Activated CD8-positive, alpha-beta T cell treated with anti-CD3 and anti-CD28 coated beads for 36 hours (primary cell): ENCODE measurements around the gene KRTAP12-2. TPM values are rescaled to one million over a fixed set of nuclear protein-coding genes. Genes with fewer than 3 reads are reported as not detected.

Experiments used
- ATAC-seq: fragments of 200-7000 bp; cut with Tn5 transposase; one replicate; pipeline ENCODE4 v1.10.0; 2021; ENCODE audit warnings: mild to moderate bottlenecking, moderate library complexity
- CTCF ChIA-PET: fragments of 350-600 bp; sonication (Branson Sonifier 250); formaldehyde crosslinking; loops from one replicate; lab custom pipeline; 2021; ENCODE audit warnings: antibody characterized with exemption; lab: Charles Lee
- POLR2A ChIA-PET: fragments of 350-600 bp; sonication (Branson Sonifier 250); formaldehyde crosslinking; loops from one replicate; lab custom pipeline; 2021; ENCODE audit warnings: antibody characterized with exemption; lab: Charles Lee
- DNase-seq: peaks from one replicate; pipeline ENCODE4 v3.0.0-alpha.2; 2020
- H3K27ac Mint-ChIP-seq: one replicate; pipeline ENCODE4 v1.8.0; 2021; ENCODE audit warnings: mild to moderate bottlenecking, mixed read lengths
- H3K27me3 Mint-ChIP-seq: one replicate; pipeline ENCODE4 v1.8.0; 2021; ENCODE audit warnings: mixed read lengths
- H3K36me3 Mint-ChIP-seq: one replicate; pipeline ENCODE4 v1.8.0; 2021; ENCODE audit warnings: low read depth, mixed read lengths
- H3K4me1 Mint-ChIP-seq: one replicate; pipeline ENCODE4 v1.8.0; 2021; ENCODE audit warnings: low read depth, mixed read lengths
- H3K4me3 Mint-ChIP-seq: one replicate; pipeline ENCODE4 v1.8.0; 2021; ENCODE audit warnings: mild to moderate bottlenecking, moderate library complexity, mixed read lengths
- H3K9me3 Mint-ChIP-seq: one replicate; pipeline ENCODE4 v1.8.0; 2021; ENCODE audit warnings: mixed read lengths
- CTCF ChIP-seq: fragments of 200-600 bp; IDR thresholded peaks from one replicate; pipeline ENCODE4 v1.8.0; 2022; ENCODE audit warnings: antibody characterized with exemption, mild to moderate bottlenecking
- intact Hi-C: fragments of 100-400 bp; cut with micrococcal nuclease; formaldehyde crosslinking; loops from one replicate; pipeline ENCODE4 v1.10.0; 2022
- total RNA-seq, 2 experiments: library from RNA; stranded (reverse); gene quantifications; one replicate each; pipeline ENCODE4 v1.2.3, GENCODE V29; 2021

The KRTAP12-2 gene
- total RNA-seq, 2 experiments from 2014 or later: not detected

GRCh38 chr21:44658913-44659595, 7.7 kb downstream of the KRTAP12-2 start:
- intact Hi-C loops: no loop called here
- peak overlapping the region; percentile 87 for H3K27ac Mint-ChIP-seq
- no peaks in the 10 kb centered on the region for H3K27me3 Mint-ChIP-seq
- DNase-seq (peak; percentile 20), ATAC-seq (peak; percentile 45)
- POLR2A ChIA-PET: interaction anchor here (0.6 to 1.4 kb wide), 2 partner anchors 9 to 17 kb away, joined by 4 read pairs; no protein-coding TSS in a partner anchor
- H3K4me1 Mint-ChIP-seq: peaks cover 55% of the 10 kb centered on the region
- CTCF ChIA-PET: no interaction called here
- no peak for TF ChIP-seq CTCF
- peaks cover 34% of the 10 kb centered on the region for H3K9me3 Mint-ChIP-seq
- H3K4me3 Mint-ChIP-seq: no peak overlapping the region
- peaks cover 28% of the 10 kb centered on the region for H3K36me3 Mint-ChIP-seq

- POLR2A ChIA-PET: interaction anchor here (0.6 to 1.4 kb wide), 2 partner anchors 9 to 17 kb away, joined by 4 read pairs; no protein-coding TSS in a partner anchor
- TF ChIP-seq CTCF: no peak
- H3K27ac Mint-ChIP-seq: peak overlapping the region; percentile 87
- intact Hi-C loops: no loop called here
- ATAC-seq (no peak), DNase-seq (no peak)
- CTCF ChIA-PET: no interaction called here
- no peak overlapping the region for H3K4me3 Mint-ChIP-seq
- H3K27me3 Mint-ChIP-seq: no peaks in the 10 kb centered on the region
- H3K9me3 Mint-ChIP-seq: peaks cover 39% of the 10 kb centered on the region
- H3K36me3 Mint-ChIP-seq: peaks cover 28% of the 10 kb centered on the region
- H3K4me1 Mint-ChIP-seq: peaks cover 60% of the 10 kb centered on the region
Observed at GRCh38 chr21:44658541-44658910, 8.2 kb downstream of the KRTAP12-2 start.

- DNase-seq: peak; percentile 40
- POLR2A ChIA-PET: interaction anchor here (1.4 kb wide), 1 partner anchor 10 kb away, joined by 4 read pairs; no protein-coding TSS in a partner anchor
Observed at GRCh38 chr21:44657635-44658540, 8.8 kb downstream of the KRTAP12-2 start, which contains the start of gene KRTAP12-3. Gene KRTAP12-3, plus strand, starts transcription at chr21:44657932. Its CDS starts 48 bp downstream, at chr21:44657980.

GRCh38 chr21:44656868-44657267, 9.9 kb downstream of the KRTAP12-2 start:
- ChIA-PET POLR2A (no interaction called here), CTCF (no interaction called here)
- TF ChIP-seq CTCF: no peak
- ATAC-seq (no peak), DNase-seq (no peak)
- H3K27ac Mint-ChIP-seq: peak overlapping the region; percentile 87
- no peak overlapping the region for H3K4me3 Mint-ChIP-seq
- peaks cover 28% of the 10 kb centered on the region for H3K36me3 Mint-ChIP-seq
- no peaks in the 10 kb centered on the region for H3K27me3 Mint-ChIP-seq
- peaks cover 37% of the 10 kb centered on the region for H3K9me3 Mint-ChIP-seq
- peaks cover 62% of the 10 kb centered on the region for H3K4me1 Mint-ChIP-seq
- intact Hi-C loops: no loop called here

More at GRCh38 chr21:44657635-44658540, 8.8 kb downstream of the KRTAP12-2 start, which contains the start of gene KRTAP12-3:
- peaks cover 38% of the 10 kb centered on the region for H3K9me3 Mint-ChIP-seq
- CTCF ChIA-PET: interaction anchor here (1.0 kb wide), 1 partner anchor 147 kb away, joined by 3 read pairs; no protein-coding TSS in a partner anchor
- peak within 1 kb of the TSS; percentile 87 for H3K27ac Mint-ChIP-seq
- H3K36me3 Mint-ChIP-seq: peaks cover 28% of the 10 kb centered on the region
- peak; percentile 61 for ATAC-seq
- peak within 1 kb of the TSS; percentile 43 for H3K4me3 Mint-ChIP-seq
- no peak for TF ChIP-seq CTCF
- H3K4me1 Mint-ChIP-seq: peaks cover 62% of the 10 kb centered on the region
- no peaks in the 10 kb centered on the region for H3K27me3 Mint-ChIP-seq
- intact Hi-C loops: no loop called here
